AG04450 (cell line): ENCODE data around the gene PHF14. TPM values are rescaled to one million over a fixed set of nuclear protein-coding genes. Genes with fewer than 3 reads are reported as not detected.
A peak's percentile ranks its signal among the peaks of the same experiment; 100 is the strongest.

Experiments used
- CTCF ChIA-PET: fragments of 300-600, 350-600 bp; formaldehyde crosslinking; extraction: SDS; loops from one replicate; lab custom pipeline; 2022; ENCODE audit warnings: antibody characterized with exemption, inconsistent platforms; lab: Charles Lee
- POLR2A ChIA-PET: fragments of 350-600 bp; formaldehyde crosslinking; extraction: SDS; loops from one replicate; lab custom pipeline; 2021; ENCODE audit warnings: antibody characterized with exemption, inconsistent platforms; lab: Yijun Ruan, JAX
- DNase-seq: peaks from one replicate; pipeline ENCODE4 v3.0.0-alpha.2; 2011; ENCODE audit warnings: low read depth, low spot score
- H3K27ac ChIP-seq: one replicate; pipeline ENCODE4 v1.5.1; 2012; ENCODE audit warnings: low read depth, low read length, control low read depth
- H3K27me3 ChIP-seq: one replicate; pipeline ENCODE4 v1.6.0; 2012; ENCODE audit warnings: low read length; ENCODE audit not compliant: control insufficient read depth, insufficient read depth
- H3K4me3 ChIP-seq: 2 replicates; pipeline ENCODE4 v1.5.1; 2011; ENCODE audit warnings: mild to moderate bottlenecking, low read depth, low read length, control low read depth
- H3K9me3 ChIP-seq: 2 replicates; pipeline ENCODE4 v1.5.1; 2012; ENCODE audit warnings: low read length; ENCODE audit not compliant: control insufficient read depth, insufficient read depth
- CTCF ChIP-seq: IDR thresholded peaks from 2 replicates; pipeline ENCODE4 v1.5.1; 2011; ENCODE audit warnings: low read depth, low read length, control low read depth, inconsistent platforms
- polyA plus RNA-seq: library from polyadenylated mRNA; depleted of rRNA; stranded (reverse); fragments of >200 nt; gene quantifications from 2 replicates; pipeline ENCODE4 v1.2.3, GENCODE V29; 2011

Gene PHF14
- polyA plus RNA-seq, 1 experiment, result 26.2 TPM

DNA sequence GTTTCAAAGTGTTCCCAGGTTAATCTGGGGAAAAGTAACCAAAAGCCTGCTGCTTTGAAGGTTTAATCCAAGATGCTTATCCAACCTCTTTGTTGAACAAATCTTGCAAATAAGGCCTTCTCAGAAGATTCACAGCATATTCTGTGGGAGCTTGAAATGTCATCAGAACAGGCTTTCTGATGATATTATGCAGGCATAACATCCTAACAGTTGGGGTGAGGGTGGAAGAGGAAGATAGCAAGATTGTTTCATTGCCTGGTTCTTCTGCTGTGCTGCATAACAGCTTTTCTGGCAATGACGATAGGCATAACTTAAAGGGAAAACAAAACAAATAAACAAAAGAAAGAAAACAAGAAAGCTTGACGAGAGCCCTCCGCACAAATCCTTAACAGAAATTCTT, 217.4 kb downstream of the PHF14 start:
- Histone ChIP-seq H3K4me3 (no peak overlapping the region), H3K27ac (no peak overlapping the region), H3K9me3 (no peaks in the 10 kb centered on the region; the same call in 1 of the 2 replicates), H3K27me3 (no peaks in the 10 kb centered on the region)
- ChIA-PET POLR2A (no interaction called here), CTCF (interaction anchor here (1.7 kb wide), 1 partner anchor 21 kb away, joined by 7 read pairs; no protein-coding TSS in a partner anchor)
- DNase-seq, result no peak
- no peak for TF ChIP-seq CTCF

DNA sequence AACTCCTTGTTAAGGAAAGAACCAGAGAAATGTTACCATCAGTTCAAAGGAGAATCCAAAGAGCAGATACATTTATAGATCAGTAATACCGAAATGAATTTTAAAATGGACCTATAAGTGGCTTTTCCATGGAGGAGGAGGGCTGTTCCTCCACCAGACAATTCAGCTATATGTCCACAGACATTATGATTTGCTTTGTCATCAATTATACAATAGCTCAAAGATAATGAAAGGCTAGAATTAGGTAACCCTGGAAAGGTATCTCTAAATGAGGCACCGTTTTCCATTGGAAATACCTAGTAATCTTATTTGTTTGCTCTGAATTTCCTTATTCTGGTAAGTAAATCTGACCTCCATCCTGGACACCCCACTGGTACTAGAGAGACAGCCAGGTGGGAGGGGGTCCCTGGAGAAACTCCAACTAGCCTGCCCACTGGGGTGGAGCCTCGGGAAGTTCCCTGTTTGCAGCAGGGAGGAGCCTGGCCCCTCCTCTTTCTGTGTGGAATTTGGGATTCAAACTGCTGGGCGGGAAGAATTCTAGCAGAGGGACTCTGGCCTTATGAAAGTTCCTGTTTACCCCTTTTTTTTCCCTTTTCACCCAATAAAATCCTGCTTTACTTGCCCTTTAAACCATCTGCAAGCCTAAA, 218.0 kb downstream of the PHF14 start:
- Histone ChIP-seq H3K27me3 (no peaks in the 10 kb centered on the region), H3K27ac (no peak overlapping the region), H3K4me3 (no peak overlapping the region), H3K9me3 (no peaks in the 10 kb centered on the region; the same call in 1 of the 2 replicates)
- no peak for TF ChIP-seq CTCF
- no peak for DNase-seq
- CTCF ChIA-PET, result interaction anchor here (1.7 kb wide), 1 partner anchor 20 kb away, joined by 7 read pairs; no protein-coding TSS in a partner anchor
- POLR2A ChIA-PET, result no interaction called here

DNA sequence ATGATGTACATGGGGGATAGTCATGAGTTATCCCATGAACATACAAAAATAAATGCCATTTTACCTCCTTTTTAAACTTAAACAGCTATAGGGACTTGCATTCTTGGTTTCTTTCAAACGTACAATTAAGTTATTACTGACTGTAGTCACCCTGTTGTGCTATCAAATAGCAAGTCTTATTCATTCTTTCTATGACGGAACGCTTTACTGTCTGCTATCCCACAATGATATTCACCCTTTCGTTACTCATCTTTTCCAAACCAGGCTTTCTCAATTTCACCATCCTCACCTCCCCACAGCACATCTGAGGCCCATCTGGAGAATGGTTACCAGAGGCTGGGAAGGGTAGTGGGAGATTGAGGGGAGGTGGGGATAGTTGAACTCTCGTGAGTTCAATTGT, 218.8 kb downstream of the PHF14 start:
- POLR2A ChIA-PET, result no interaction called here
- DNase-seq, result no peak
- CTCF ChIA-PET, result interaction anchor here (2.4 kb wide), 1 partner anchor 19 kb away, joined by 30 read pairs; no protein-coding TSS in a partner anchor
- no peaks in the 10 kb centered on the region for H3K27me3 ChIP-seq
- H3K9me3 ChIP-seq, result no peaks in the 10 kb centered on the region; the same call in 1 of the 2 replicates
- TF ChIP-seq CTCF, result no peak
- peak overlapping the region; percentile 48; the same call in 1 of the 2 replicates for H3K4me3 ChIP-seq
- H3K27ac ChIP-seq, result no peak overlapping the region

DNA sequence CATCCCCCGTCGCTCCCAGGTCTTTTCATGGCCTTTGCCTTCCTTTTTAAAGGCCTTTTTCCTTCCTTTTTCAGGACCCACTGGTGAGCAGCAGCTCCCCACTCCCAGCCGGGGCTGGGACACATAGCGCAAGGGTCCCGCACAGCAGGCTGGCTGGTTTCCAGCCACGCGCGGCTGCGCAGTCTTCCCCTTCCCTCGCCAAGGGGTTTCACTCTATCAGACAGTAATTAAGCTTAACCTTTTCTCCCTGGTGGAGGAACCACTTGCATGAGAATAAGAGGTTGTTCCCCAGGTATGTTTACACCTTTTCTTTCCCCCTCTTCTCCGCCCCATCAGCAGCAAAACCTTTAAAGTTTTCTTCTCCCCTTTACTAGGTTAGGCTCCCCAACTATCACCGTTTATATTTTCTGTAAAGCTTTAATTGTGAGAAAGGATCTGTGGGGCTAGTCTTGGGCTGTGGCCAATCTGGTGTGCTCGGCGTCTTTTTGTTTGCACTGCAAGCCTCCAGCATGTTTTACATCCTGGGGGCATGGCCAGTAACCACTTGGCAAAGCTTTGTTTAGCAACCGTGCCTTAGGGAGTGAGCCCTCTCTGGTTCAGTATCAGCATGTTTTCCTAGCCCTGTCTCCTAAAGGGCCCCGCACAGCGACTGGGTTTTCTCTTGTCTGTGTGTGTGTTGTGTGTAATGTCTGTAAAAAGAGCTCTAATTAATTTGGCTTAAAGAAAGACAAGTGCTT, 219.6 kb downstream of the PHF14 start:
- DNase-seq, result no peak

More for the DNA sequence above, 219.6 kb downstream of the PHF14 start:
- POLR2A ChIA-PET, result no interaction called here
- CTCF ChIA-PET, result interaction anchor here (0.7 to 2.4 kb wide), 2 partner anchors 18 to 184 kb away, joined by 5 to 30 read pairs; no protein-coding TSS in a partner anchor
- Histone ChIP-seq H3K27ac (no peak overlapping the region), H3K4me3 (peak overlapping the region; percentile 48), H3K27me3 (no peaks in the 10 kb centered on the region), H3K9me3 (no peaks in the 10 kb centered on the region; the same call in 1 of the 2 replicates)
- TF ChIP-seq CTCF, result no peak
